Ishikawa (cell line): ENCODE results near the gene PRR14L.

Source experiments
- FOXM1 ChIP-seq: IDR thresholded peaks from 2 replicates; pipeline ENCODE4 v1.6.1; 2012; ENCODE audit warnings: low read depth, borderline replicate concordance
- YY1 ChIP-seq: IDR thresholded peaks from 2 replicates; pipeline ENCODE4 v1.6.1; 2012; ENCODE audit warnings: low read depth

- no peak for TF ChIP-seq YY1
- no peak for TF ChIP-seq FOXM1
These were observed 30.0 kb downstream of the PRR14L start for GRCh38 chr22:31719850-31720471.
